ENCODE data around the gene C19orf47. TPM values are rescaled to one million over a fixed set of nuclear protein-coding genes. Genes with fewer than 3 reads are reported as not detected.

C19orf47 gene
- 42.7 TPM for polyA plus RNA-seq (2012; ENCODE audit: insufficient read depth, insufficient read length, low read depth)

GRCh38 chr19:40348125-40348913 is at the start of gene C19orf47, which contains the start of gene PLD3:
Gene C19orf47 (minus strand): TSS chr19:40348397. CDS start chr19:40341857, 6,540 bp downstream.
Gene PLD3 (plus strand): TSS chr19:40348695. CDS start chr19:40366484, 17,789 bp downstream.
- Histone ChIP-seq H3K4me1 (no peaks in the 10 kb centered on the region), H3K4me3 (ENCODE audit: low read depth, low read length) (peak within 1 kb of the TSS; percentile 97), H3K27me3 (no peaks in the 10 kb centered on the region), H3K36me3 (no peaks in the 10 kb centered on the region), H3K9me3 (no peaks in the 10 kb centered on the region)
- DNase-seq, result peak; percentile 99
- TF ChIP-seq CTCF (IDR thresholded peaks at IDR 0.05; ENCODE audit: low read depth, low read length), result no peak

- Histone ChIP-seq H3K27me3 (peaks cover 39% of the 10 kb centered on the region), H3K9me3 (no peaks in the 10 kb centered on the region), H3K36me3 (no peaks in the 10 kb centered on the region), H3K4me3 (ENCODE audit: low read depth, low read length) (no peak overlapping the region), H3K4me1 (peaks cover 5% of the 10 kb centered on the region; the same call in 1 of the 2 replicates)
- no peak for DNase-seq
- TF ChIP-seq CTCF (IDR thresholded peaks at IDR 0.05; ENCODE audit: low read depth, low read length), result no peak
Observed at GRCh38 chr19:40397568-40397906, 49.3 kb upstream of the C19orf47 start.

GRCh38 chr19:40396886-40397567 is 48.8 kb upstream of the C19orf47 start:
- no peak overlapping the region for H3K4me3 ChIP-seq (ENCODE audit: low read depth, low read length)
- no peaks in the 10 kb centered on the region for H3K9me3 ChIP-seq
- no peaks in the 10 kb centered on the region for H3K36me3 ChIP-seq
- no peak for TF ChIP-seq CTCF (IDR thresholded peaks at IDR 0.05; ENCODE audit: low read depth, low read length)
- no peak for DNase-seq
- peaks cover 39% of the 10 kb centered on the region for H3K27me3 ChIP-seq
- H3K4me1 ChIP-seq, result peaks cover 5% of the 10 kb centered on the region; the same call in 1 of the 2 replicates

- no peak for DNase-seq
- peaks cover 5% of the 10 kb centered on the region; the same call in 1 of the 2 replicates for H3K4me1 ChIP-seq
- peaks cover 39% of the 10 kb centered on the region for H3K27me3 ChIP-seq
- no peak overlapping the region for H3K4me3 ChIP-seq (ENCODE audit: low read depth, low read length)
- TF ChIP-seq CTCF (IDR thresholded peaks at IDR 0.05; ENCODE audit: low read depth, low read length), result no peak
- H3K9me3 ChIP-seq, result no peaks in the 10 kb centered on the region
- no peaks in the 10 kb centered on the region for H3K36me3 ChIP-seq
Observed at GRCh38 chr19:40395956-40396355, 47.8 kb upstream of the C19orf47 start.

GRCh38 chr19:40394816-40395210 is 46.6 kb upstream of the C19orf47 start:
- Histone ChIP-seq H3K4me3 (ENCODE audit: low read depth, low read length) (no peak overlapping the region), H3K36me3 (no peaks in the 10 kb centered on the region), H3K27me3 (peaks cover 39% of the 10 kb centered on the region), H3K9me3 (no peaks in the 10 kb centered on the region), H3K4me1 (peaks cover 5% of the 10 kb centered on the region; the same call in 1 of the 2 replicates)
- DNase-seq, result no peak
- no peak for TF ChIP-seq CTCF (IDR thresholded peaks at IDR 0.05; ENCODE audit: low read depth, low read length)

Measured in BE2C (cell line).